PFSK-1 (cell line): ENCODE measurements around the gene CCDC183.

Experiments used
- POLR2AphosphoS5 ChIP-seq: IDR thresholded peaks from 2 replicates; pipeline ENCODE4 v1.6.1; 2012; ENCODE audit warnings: low read depth, mild to moderate bottlenecking, control low read depth, low read length, moderate library complexity
- SIN3A ChIP-seq: IDR thresholded peaks from 2 replicates; pipeline ENCODE4 v1.6.1; 2012; ENCODE audit warnings: mild to moderate bottlenecking, low read length, moderate library complexity, borderline replicate concordance; ENCODE audit not compliant: insufficient read depth
- TAF1 ChIP-seq: IDR thresholded peaks from 2 replicates; pipeline ENCODE4 v1.6.1; 2012; ENCODE audit warnings: low read length, control low read depth, borderline replicate concordance; ENCODE audit not compliant: insufficient read depth
- TF ChIP-seq, protein P1 (sequence below), 2 experiments: IDR thresholded peaks; 2 replicates each; pipeline versions ENCODE4 v1.6.1 to v1.8.0; 2011 to 2012; ENCODE audit warnings: low read depth in 2 of 2, low read length in 2 of 2, control low read depth in 1 of 2, inconsistent platforms in 1 of 2, mild to moderate bottlenecking in 1 of 2, moderate library complexity in 1 of 2; ENCODE audit not compliant: insufficient read depth in 1 of 2

- TF ChIP-seq SIN3A, result no peak
- TF ChIP-seq POLR2AphosphoS5, result peak; percentile 27; the same call in 1 of the 2 replicates
- TF ChIP-seq TAF1, result no peak
- TF ChIP-seq, protein P1, sequence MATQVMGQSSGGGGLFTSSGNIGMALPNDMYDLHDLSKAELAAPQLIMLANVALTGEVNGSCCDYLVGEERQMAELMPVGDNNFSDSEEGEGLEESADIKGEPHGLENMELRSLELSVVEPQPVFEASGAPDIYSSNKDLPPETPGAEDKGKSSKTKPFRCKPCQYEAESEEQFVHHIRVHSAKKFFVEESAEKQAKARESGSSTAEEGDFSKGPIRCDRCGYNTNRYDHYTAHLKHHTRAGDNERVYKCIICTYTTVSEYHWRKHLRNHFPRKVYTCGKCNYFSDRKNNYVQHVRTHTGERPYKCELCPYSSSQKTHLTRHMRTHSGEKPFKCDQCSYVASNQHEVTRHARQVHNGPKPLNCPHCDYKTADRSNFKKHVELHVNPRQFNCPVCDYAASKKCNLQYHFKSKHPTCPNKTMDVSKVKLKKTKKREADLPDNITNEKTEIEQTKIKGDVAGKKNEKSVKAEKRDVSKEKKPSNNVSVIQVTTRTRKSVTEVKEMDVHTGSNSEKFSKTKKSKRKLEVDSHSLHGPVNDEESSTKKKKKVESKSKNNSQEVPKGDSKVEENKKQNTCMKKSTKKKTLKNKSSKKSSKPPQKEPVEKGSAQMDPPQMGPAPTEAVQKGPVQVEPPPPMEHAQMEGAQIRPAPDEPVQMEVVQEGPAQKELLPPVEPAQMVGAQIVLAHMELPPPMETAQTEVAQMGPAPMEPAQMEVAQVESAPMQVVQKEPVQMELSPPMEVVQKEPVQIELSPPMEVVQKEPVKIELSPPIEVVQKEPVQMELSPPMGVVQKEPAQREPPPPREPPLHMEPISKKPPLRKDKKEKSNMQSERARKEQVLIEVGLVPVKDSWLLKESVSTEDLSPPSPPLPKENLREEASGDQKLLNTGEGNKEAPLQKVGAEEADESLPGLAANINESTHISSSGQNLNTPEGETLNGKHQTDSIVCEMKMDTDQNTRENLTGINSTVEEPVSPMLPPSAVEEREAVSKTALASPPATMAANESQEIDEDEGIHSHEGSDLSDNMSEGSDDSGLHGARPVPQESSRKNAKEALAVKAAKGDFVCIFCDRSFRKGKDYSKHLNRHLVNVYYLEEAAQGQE (IDR thresholded peaks at IDR 0.05; ENCODE audit: insufficient read depth in 1 of 2, low read depth in 2 of 2, low read length in 2 of 2), result no peak
Observed at GRCh38 chr9:136840877-136841645, 44.9 kb downstream of the CCDC183 start.
